H9 (cell line): Measurements from ENCODE around the gene ELMO2. TPM values are rescaled to one million over a fixed set of nuclear protein-coding genes. Genes with fewer than 3 reads are reported as not detected.

Experiments
- DNase-seq: peaks from one replicate; pipeline ENCODE4 v3.0.0-alpha.2; 2017
- H2AFZ ChIP-seq: one replicate; pipeline ENCODE4 v1.6.1; 2013; ENCODE audit warnings: mild to moderate bottlenecking, low read length, control low read depth, moderate library complexity
- H2AK5ac ChIP-seq: 2 replicates; pipeline ENCODE4 v1.6.1; 2013; ENCODE audit warnings: low read length, control low read depth, mixed read lengths; ENCODE audit not compliant: insufficient read length
- H2BK120ac ChIP-seq: one replicate; pipeline ENCODE4 v1.6.1; 2013; ENCODE audit warnings: low read depth, mild to moderate bottlenecking, low read length, control low read depth, inconsistent platforms; ENCODE audit not compliant: poor library complexity, severe bottlenecking
- H2BK12ac ChIP-seq: 2 replicates; pipeline ENCODE4 v1.6.1; 2013; ENCODE audit warnings: low read length, control low read depth, mixed read lengths, low read depth; ENCODE audit not compliant: insufficient read length
- H2BK15ac ChIP-seq: 2 replicates; pipeline ENCODE4 v1.6.1; 2013; ENCODE audit warnings: low read depth, low read length, control low read depth
- H2BK20ac ChIP-seq: one replicate; pipeline ENCODE4 v1.6.1; 2013; ENCODE audit warnings: low read depth, mild to moderate bottlenecking, low read length, control low read depth, inconsistent platforms; ENCODE audit not compliant: poor library complexity, severe bottlenecking
- H2BK5ac ChIP-seq: 2 replicates; pipeline ENCODE4 v1.6.1; 2013; ENCODE audit warnings: low read length, control low read depth, mixed read lengths; ENCODE audit not compliant: insufficient read length
- H3K14ac ChIP-seq: 2 replicates; pipeline ENCODE4 v1.6.1; 2013; ENCODE audit warnings: low read length, control low read depth; ENCODE audit not compliant: insufficient read depth
- H3K18ac ChIP-seq: 2 replicates; pipeline ENCODE4 v1.6.1; 2013; ENCODE audit warnings: low read depth, mild to moderate bottlenecking, mixed read lengths, low read length, control low read depth; ENCODE audit not compliant: insufficient read length
- H3K23ac ChIP-seq: 2 replicates; pipeline ENCODE4 v1.6.1; 2013; ENCODE audit warnings: low read length, control low read depth, mixed read lengths, low read depth; ENCODE audit not compliant: insufficient read length
- H3K23me2 ChIP-seq: 2 replicates; pipeline ENCODE4 v1.6.1; 2013; ENCODE audit warnings: low read depth, mild to moderate bottlenecking, mixed read lengths, low read length, control low read depth; ENCODE audit not compliant: insufficient read length, poor library complexity, severe bottlenecking
- H3K27ac ChIP-seq: 2 replicates; pipeline ENCODE4 v1.5.1; 2013; ENCODE audit warnings: low read length, control low read depth, mixed read lengths, low read depth; ENCODE audit not compliant: insufficient read length
- H3K27me3 ChIP-seq: 2 replicates; pipeline ENCODE4 v1.6.1; 2013; ENCODE audit warnings: low read length, control low read depth, inconsistent platforms; ENCODE audit not compliant: insufficient read depth
- H3K4ac ChIP-seq: 2 replicates; pipeline ENCODE4 v1.6.1; 2013; ENCODE audit warnings: low read depth, mild to moderate bottlenecking, control low read depth, inconsistent platforms, low read length, moderate library complexity
- H3K4me1 ChIP-seq: 2 replicates; pipeline ENCODE4 v1.6.1; 2013; ENCODE audit warnings: low read length, control low read depth, inconsistent platforms; ENCODE audit not compliant: insufficient read depth
- H3K4me2 ChIP-seq: 2 replicates; pipeline ENCODE4 v1.6.1; 2013; ENCODE audit warnings: low read length, control low read depth, mixed read lengths; ENCODE audit not compliant: insufficient read length, insufficient read depth
- H3K56ac ChIP-seq: 2 replicates; pipeline ENCODE4 v1.6.1; 2013; ENCODE audit warnings: low read depth, mild to moderate bottlenecking, mixed read lengths, low read length, control low read depth; ENCODE audit not compliant: insufficient read length
- H3K79me1 ChIP-seq: 2 replicates; pipeline ENCODE4 v1.6.1; 2013; ENCODE audit warnings: low read depth, mild to moderate bottlenecking, moderate library complexity, low read length, control low read depth, inconsistent platforms; ENCODE audit not compliant: insufficient read depth, poor library complexity, severe bottlenecking
- H3K79me2 ChIP-seq: 2 replicates; pipeline ENCODE4 v1.6.1; 2013; ENCODE audit warnings: low read length, control low read depth, inconsistent platforms; ENCODE audit not compliant: insufficient read depth
- H3K9ac ChIP-seq: 2 replicates; pipeline ENCODE4 v1.6.1; 2013; ENCODE audit warnings: low read length, control low read depth, mixed read lengths; ENCODE audit not compliant: insufficient read length; ENCODE audit errors: extremely low read depth
- H3K9me3 ChIP-seq: one replicate; pipeline ENCODE4 v1.6.1; 2013; ENCODE audit warnings: low read depth, low read length, inconsistent platforms; ENCODE audit not compliant: control insufficient read depth
- H3T11ph ChIP-seq: one replicate; pipeline ENCODE4 v1.6.1; 2013; ENCODE audit warnings: mild to moderate bottlenecking, low read length, control low read depth, inconsistent platforms
- H4K20me1 ChIP-seq: one replicate; pipeline ENCODE4 v1.6.1; 2013; ENCODE audit not compliant: control insufficient read depth, insufficient read length, insufficient read depth
- H4K5ac ChIP-seq: 2 replicates; pipeline ENCODE4 v1.6.1; 2013; ENCODE audit warnings: low read depth, mild to moderate bottlenecking, mixed read lengths, low read length, control low read depth; ENCODE audit not compliant: insufficient read length
- H4K8ac ChIP-seq: replicated peaks from 2 replicates; pipeline ENCODE4 v1.6.1; 2013; ENCODE audit warnings: low read length, control low read depth, mixed read lengths, low read depth; ENCODE audit not compliant: insufficient read length
- H4K91ac ChIP-seq: 2 replicates; pipeline ENCODE4 v1.6.1; 2013; ENCODE audit warnings: low read depth, mild to moderate bottlenecking, moderate library complexity, mixed read lengths, low read length, control low read depth; ENCODE audit not compliant: insufficient read length
- H3K27ac Mint-ChIP-seq, 3 experiments: 2 replicates in 2 of 3; 3 replicates in 1 of 3; pipeline ENCODE4 v1.8.0; 2020 to 2021; ENCODE audit warnings: mixed read lengths in 3 of 3, mild to moderate bottlenecking in 1 of 3, moderate library complexity in 1 of 3
- H3K27me3 Mint-ChIP-seq: 2 replicates; pipeline ENCODE4 v1.8.0; 2021; ENCODE audit warnings: low read depth, mild to moderate bottlenecking, moderate library complexity, mixed read lengths
- H3K36me3 Mint-ChIP-seq, 3 experiments: 2 replicates in 2 of 3; 3 replicates in 1 of 3; pipeline ENCODE4 v1.8.0; 2020 to 2021; ENCODE audit warnings: low read depth in 3 of 3, mixed read lengths in 3 of 3; ENCODE audit not compliant: insufficient read depth in 1 of 3
- H3K4me1 Mint-ChIP-seq, 2 experiments: 2 replicates each; pipeline ENCODE4 v1.8.0; 2020; ENCODE audit warnings: mixed read lengths in 2 of 2
- H3K4me3 Mint-ChIP-seq, 2 experiments: 2 replicates in 1 of 2; 3 replicates in 1 of 2; pipeline ENCODE4 v1.8.0; 2020 to 2021; ENCODE audit warnings: mild to moderate bottlenecking in 2 of 2, mixed read lengths in 2 of 2, moderate library complexity in 1 of 2
- H3K9me3 Mint-ChIP-seq, 2 experiments: 2 replicates in 1 of 2; 3 replicates in 1 of 2; pipeline ENCODE4 v1.8.0; 2020; ENCODE audit warnings: mild to moderate bottlenecking in 2 of 2, mixed read lengths in 2 of 2, moderate library complexity in 1 of 2
- WGBS: extraction: QIAGEN DNeasy Blood & Tissue Kit; methylation state at CpG from one replicate; pipeline ENCODE4 v1.1.7; 2013; ENCODE audit warnings: missing lambda C conversion rate, low lambda C conversion rate, mixed read lengths; ENCODE audit not compliant: insufficient read length; ENCODE audit errors: extremely low coverage; 5-methylcytosine and 5-hydroxymethylcytosine counted together
- total RNA-seq: library from RNA; stranded (reverse); gene quantifications from 2 replicates; pipeline ENCODE4 v1.2.1, GENCODE V29; 2021
- TF ChIP-seq, protein P1 (sequence below): fragments of 200-600 bp; sonication (generic); conservative IDR thresholded peaks from 3 replicates; pipeline ENCODE4 v1.8.0; 2021; ENCODE audit warnings: antibody characterized with exemption, mild to moderate bottlenecking

ELMO2 gene
- total RNA-seq, 1 experiment from 2014 or later: 32.5 TPM

- no peak overlapping the region for H4K5ac ChIP-seq
- no peak for DNase-seq
- H3K27ac ChIP-seq: no peak overlapping the region
- no peaks in the 10 kb centered on the region for H3K79me2 ChIP-seq
- no peaks in the 10 kb centered on the region for H3K9me3 Mint-ChIP-seq
- no peaks in the 10 kb centered on the region for H3K36me3 Mint-ChIP-seq
- H3K9me3 ChIP-seq: no peaks in the 10 kb centered on the region
- H4K20me1 ChIP-seq: no peaks in the 10 kb centered on the region
- H3K4me3 Mint-ChIP-seq: no peak overlapping the region
- no peak overlapping the region for H3T11ph ChIP-seq
- H3K27ac Mint-ChIP-seq: no peak overlapping the region
- H4K8ac ChIP-seq: no peak overlapping the region
- H2BK12ac ChIP-seq: no peak overlapping the region
- H3K27me3 ChIP-seq: no peaks in the 10 kb centered on the region
- H2AFZ ChIP-seq: no peak overlapping the region
- H3K14ac ChIP-seq: no peak overlapping the region; the same call in 1 of the 2 replicates
- WGBS: no CpG with 5 or more reads among the region's 13 CpGs
- no peak overlapping the region for H2BK120ac ChIP-seq
- H4K91ac ChIP-seq: no peak overlapping the region
- H2BK5ac ChIP-seq: no peak overlapping the region
- H3K56ac ChIP-seq: no peak overlapping the region
- no peak overlapping the region for H3K4me2 ChIP-seq
- H3K4ac ChIP-seq: no peak overlapping the region
- H3K23me2 ChIP-seq: no peaks in the 10 kb centered on the region
- H2BK20ac ChIP-seq: no peak overlapping the region
- no peak overlapping the region for H3K18ac ChIP-seq
- no peak overlapping the region for H3K9ac ChIP-seq
- H3K79me1 ChIP-seq: no peaks in the 10 kb centered on the region
- TF ChIP-seq, protein P1, sequence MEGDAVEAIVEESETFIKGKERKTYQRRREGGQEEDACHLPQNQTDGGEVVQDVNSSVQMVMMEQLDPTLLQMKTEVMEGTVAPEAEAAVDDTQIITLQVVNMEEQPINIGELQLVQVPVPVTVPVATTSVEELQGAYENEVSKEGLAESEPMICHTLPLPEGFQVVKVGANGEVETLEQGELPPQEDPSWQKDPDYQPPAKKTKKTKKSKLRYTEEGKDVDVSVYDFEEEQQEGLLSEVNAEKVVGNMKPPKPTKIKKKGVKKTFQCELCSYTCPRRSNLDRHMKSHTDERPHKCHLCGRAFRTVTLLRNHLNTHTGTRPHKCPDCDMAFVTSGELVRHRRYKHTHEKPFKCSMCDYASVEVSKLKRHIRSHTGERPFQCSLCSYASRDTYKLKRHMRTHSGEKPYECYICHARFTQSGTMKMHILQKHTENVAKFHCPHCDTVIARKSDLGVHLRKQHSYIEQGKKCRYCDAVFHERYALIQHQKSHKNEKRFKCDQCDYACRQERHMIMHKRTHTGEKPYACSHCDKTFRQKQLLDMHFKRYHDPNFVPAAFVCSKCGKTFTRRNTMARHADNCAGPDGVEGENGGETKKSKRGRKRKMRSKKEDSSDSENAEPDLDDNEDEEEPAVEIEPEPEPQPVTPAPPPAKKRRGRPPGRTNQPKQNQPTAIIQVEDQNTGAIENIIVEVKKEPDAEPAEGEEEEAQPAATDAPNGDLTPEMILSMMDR: no peak
- no peaks in the 10 kb centered on the region for H3K4me1 ChIP-seq
- no peak overlapping the region for H3K23ac ChIP-seq
- H3K4me1 Mint-ChIP-seq: peaks cover 9 to 61% of the 10 kb centered on the region in 2 experiments
- no peak overlapping the region for H2BK15ac ChIP-seq
- H3K27me3 Mint-ChIP-seq: peaks cover 13% of the 10 kb centered on the region
- no peak overlapping the region for H2AK5ac ChIP-seq
These were observed 74.6 kb downstream of the ELMO2 start for GRCh38 chr20:46331611-46332361.
